Retinal pigment epithelial cell (primary cell): Measurements from ENCODE around the gene PLD5.
A peak's percentile ranks its signal among the peaks of the same experiment; 100 is the strongest.

Source experiments
- DNase-seq: peaks from one replicate; pipeline ENCODE4 v3.0.0-alpha.2; 2010; ENCODE audit warnings: low read depth
- H3K4me3 ChIP-seq: 2 replicates; pipeline ENCODE4 v1.5.1; 2011; ENCODE audit warnings: mild to moderate bottlenecking, low read length, control low read depth, moderate library complexity
- TF ChIP-seq, protein P1 (sequence below): conservative IDR thresholded peaks from 2 replicates; pipeline ENCODE4 v1.5.1; 2011; ENCODE audit warnings: low read depth, low read length, control low read depth, inconsistent platforms

PLD5 gene

GRCh38 chr1:242426271-242426905 is 98.1 kb downstream of the PLD5 start:
- H3K4me3 ChIP-seq, result no peak overlapping the region
- DNase-seq, result no peak
- TF ChIP-seq, protein P1, sequence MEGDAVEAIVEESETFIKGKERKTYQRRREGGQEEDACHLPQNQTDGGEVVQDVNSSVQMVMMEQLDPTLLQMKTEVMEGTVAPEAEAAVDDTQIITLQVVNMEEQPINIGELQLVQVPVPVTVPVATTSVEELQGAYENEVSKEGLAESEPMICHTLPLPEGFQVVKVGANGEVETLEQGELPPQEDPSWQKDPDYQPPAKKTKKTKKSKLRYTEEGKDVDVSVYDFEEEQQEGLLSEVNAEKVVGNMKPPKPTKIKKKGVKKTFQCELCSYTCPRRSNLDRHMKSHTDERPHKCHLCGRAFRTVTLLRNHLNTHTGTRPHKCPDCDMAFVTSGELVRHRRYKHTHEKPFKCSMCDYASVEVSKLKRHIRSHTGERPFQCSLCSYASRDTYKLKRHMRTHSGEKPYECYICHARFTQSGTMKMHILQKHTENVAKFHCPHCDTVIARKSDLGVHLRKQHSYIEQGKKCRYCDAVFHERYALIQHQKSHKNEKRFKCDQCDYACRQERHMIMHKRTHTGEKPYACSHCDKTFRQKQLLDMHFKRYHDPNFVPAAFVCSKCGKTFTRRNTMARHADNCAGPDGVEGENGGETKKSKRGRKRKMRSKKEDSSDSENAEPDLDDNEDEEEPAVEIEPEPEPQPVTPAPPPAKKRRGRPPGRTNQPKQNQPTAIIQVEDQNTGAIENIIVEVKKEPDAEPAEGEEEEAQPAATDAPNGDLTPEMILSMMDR, result no peak

DNA sequence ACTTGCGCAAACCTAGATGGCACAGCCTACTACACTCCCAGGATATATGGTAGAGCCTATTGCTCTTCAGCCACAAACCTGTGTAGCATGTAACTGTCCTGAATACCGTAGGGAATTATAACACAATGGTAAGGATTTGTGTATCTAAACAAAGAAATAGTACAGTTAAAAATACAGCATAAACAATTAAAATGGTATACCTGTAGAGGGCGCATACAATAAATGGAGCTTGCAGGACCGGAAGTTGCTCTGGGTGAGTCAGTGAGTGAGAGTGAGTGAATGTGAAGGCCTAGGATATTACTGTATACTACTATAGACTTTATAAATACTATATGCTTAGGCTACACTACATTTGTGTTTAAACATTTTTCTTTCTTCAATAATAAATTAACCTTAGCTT is 99.3 kb downstream of the PLD5 start:
- TF ChIP-seq, protein P1, result peak; percentile 32
- H3K4me3 ChIP-seq, result no peak overlapping the region
- no peak for DNase-seq

DNA sequence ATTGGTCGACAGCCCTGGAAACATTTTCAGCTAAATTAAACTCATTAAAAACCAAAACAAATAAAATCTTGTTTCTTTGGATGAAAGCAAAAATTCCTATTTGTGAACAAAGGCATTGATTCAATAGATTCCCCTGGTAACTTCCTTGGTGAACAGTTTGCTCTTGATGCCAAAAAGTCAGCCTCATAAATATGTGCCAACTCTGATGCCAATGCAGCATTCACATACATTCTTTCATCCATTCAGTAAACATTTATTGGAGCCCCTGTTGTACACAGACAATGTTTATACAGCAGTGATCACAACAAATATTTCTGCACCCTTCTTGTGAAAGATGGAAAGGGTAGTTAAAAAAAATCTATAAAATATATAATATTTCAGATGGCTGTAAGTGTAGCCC is 107.8 kb downstream of the PLD5 start:
- TF ChIP-seq, protein P1, result no peak
- no peak for DNase-seq
- H3K4me3 ChIP-seq, result no peak overlapping the region

GRCh38 chr1:242412921-242413320 is 111.6 kb downstream of the PLD5 start:
- no peak for DNase-seq

DNA sequence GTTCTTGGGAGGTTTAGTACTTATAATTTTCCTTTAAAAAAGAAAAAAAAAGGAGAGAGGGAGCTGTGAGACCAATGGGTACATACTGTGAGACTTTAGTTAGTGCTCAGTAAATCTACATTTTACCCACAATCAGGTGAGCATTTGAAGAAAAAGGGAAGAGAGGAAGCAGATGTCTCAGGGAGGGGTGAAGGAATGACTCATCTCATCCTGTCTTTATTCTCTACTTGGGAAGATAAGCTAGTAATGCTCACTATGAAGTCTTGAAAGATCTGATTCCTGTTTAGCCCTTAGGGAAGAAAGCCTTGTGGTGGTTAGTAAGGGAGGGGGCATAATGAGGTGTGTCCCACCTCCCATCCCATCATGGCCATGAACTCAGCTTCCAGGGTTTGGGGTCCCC is 112.6 kb downstream of the PLD5 start:
- no peak for DNase-seq
- TF ChIP-seq, protein P1, result no peak
- no peak overlapping the region for H3K4me3 ChIP-seq

More at GRCh38 chr1:242412921-242413320, 111.6 kb downstream of the PLD5 start:
- TF ChIP-seq, protein P1, result no peak
- H3K4me3 ChIP-seq, result no peak overlapping the region

- no peak overlapping the region for H3K4me3 ChIP-seq
- TF ChIP-seq, protein P1, result no peak
- no peak for DNase-seq
Observed at GRCh38 chr1:242405947-242406346, 118.5 kb downstream of the PLD5 start.

- TF ChIP-seq, protein P1, result no peak
- no peak for DNase-seq
- no peak overlapping the region for H3K4me3 ChIP-seq
Observed at GRCh38 chr1:242404296-242404695, 120.2 kb downstream of the PLD5 start.
